Peyer's patch (tissue), 4 donors: ENCODE measurements around the gene SFTPA2. TPM values are rescaled to one million over a fixed set of nuclear protein-coding genes. Genes with fewer than 3 reads are reported as not detected.
"Not testable (repeated sequence)": the region's sequence is repeated elsewhere in the genome, so short reads cannot be mapped to it uniquely, and the experiment has no call there.

ENCODE experiments used
- DNase-seq, 3 donors: peaks; one replicate each; pipeline ENCODE4 v3.0.0-alpha.2; 2017 to 2019
- H3K27ac ChIP-seq, 4 donors: fragments of 200-600 bp; sonication (generic); one replicate each; pipeline ENCODE4 v1.5.1; 2016 to 2019
- H3K27me3 ChIP-seq, 2 donors: fragments of 200-600 bp; sonication (generic); one replicate each; pipeline ENCODE4 v1.5.1; 2019
- H3K36me3 ChIP-seq, 3 donors: fragments of 200-600 bp; sonication (generic); one replicate each; pipeline ENCODE4 v1.5.1; 2016 to 2019
- H3K4me1 ChIP-seq, 4 donors: fragments of 200-600 bp; sonication (generic); one replicate each; pipeline ENCODE4 v1.5.1; 2016 to 2019
- H3K4me3 ChIP-seq, 4 donors: fragments of 200-600 bp; sonication (generic); 1 replicate in 3 of 4; 2 replicates in 1 of 4; pipeline ENCODE4 v1.5.1; 2016 to 2019; ENCODE audit warnings: mild to moderate bottlenecking in 1 of 4
- H3K9me3 ChIP-seq, 4 donors: fragments of 200-600 bp; sonication (generic); one replicate each; pipeline ENCODE4 v1.5.1; 2016 to 2019; ENCODE audit warnings: mild to moderate bottlenecking in 1 of 4
- POLR2A ChIP-seq, 2 donors: fragments of 450-650 bp; IDR thresholded peaks; one replicate each; pipeline ENCODE4 v1.5.1; 2017; ENCODE audit warnings: antibody characterized with exemption in 2 of 2, mild to moderate bottlenecking in 2 of 2, moderate library complexity in 2 of 2
- total RNA-seq, 4 donors: library from RNA; depleted of rRNA; stranded (reverse); fragments of >200 nt; gene quantifications; one replicate each; pipeline ENCODE4 v1.1.0, GENCODE V29; 2016
- TF ChIP-seq, protein P1 (sequence below), 6 experiments: fragments of 450-650 bp in 4 of 6; fragments of 200-600 bp in 2 of 6; sonication (generic) in 1 of 6; IDR thresholded peaks; one replicate each; pipeline ENCODE4 v1.5.1; 2017 to 2019; ENCODE audit warnings: antibody characterized with exemption in 6 of 6, mild to moderate bottlenecking in 3 of 6, moderate library complexity in 1 of 6

SFTPA2 gene
- total RNA-seq, 4 donors from 2014 or later, result not detected

DNA sequence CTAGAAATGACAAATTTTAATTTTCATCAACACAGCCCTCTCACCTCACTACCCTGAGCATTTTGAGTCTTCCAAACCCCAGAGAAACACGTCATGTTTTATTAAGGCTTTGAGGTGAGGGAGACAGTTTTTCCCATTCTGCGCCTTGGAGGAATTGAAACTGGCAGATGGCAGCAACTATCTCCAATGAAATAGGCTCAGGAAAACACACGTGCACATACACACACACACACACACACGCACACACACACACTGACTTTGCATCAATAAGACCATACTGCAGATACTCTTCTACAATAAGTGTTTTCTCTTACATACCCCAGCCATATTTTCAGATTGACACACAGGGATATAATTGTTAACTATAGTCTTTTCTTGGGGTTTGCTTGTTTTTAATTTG, 3.2 kb upstream of the SFTPA2 start:
- H3K4me3 ChIP-seq, result no peak overlapping the region
- H3K27ac ChIP-seq, result no peak overlapping the region
- DNase-seq, result no peak
- no peaks in the 10 kb centered on the region for H3K9me3 ChIP-seq
- H3K27me3 ChIP-seq, result no peaks in the 10 kb centered on the region
- TF ChIP-seq POLR2A (IDR thresholded peaks at IDR 0.05), result no peak
- TF ChIP-seq, protein P1, sequence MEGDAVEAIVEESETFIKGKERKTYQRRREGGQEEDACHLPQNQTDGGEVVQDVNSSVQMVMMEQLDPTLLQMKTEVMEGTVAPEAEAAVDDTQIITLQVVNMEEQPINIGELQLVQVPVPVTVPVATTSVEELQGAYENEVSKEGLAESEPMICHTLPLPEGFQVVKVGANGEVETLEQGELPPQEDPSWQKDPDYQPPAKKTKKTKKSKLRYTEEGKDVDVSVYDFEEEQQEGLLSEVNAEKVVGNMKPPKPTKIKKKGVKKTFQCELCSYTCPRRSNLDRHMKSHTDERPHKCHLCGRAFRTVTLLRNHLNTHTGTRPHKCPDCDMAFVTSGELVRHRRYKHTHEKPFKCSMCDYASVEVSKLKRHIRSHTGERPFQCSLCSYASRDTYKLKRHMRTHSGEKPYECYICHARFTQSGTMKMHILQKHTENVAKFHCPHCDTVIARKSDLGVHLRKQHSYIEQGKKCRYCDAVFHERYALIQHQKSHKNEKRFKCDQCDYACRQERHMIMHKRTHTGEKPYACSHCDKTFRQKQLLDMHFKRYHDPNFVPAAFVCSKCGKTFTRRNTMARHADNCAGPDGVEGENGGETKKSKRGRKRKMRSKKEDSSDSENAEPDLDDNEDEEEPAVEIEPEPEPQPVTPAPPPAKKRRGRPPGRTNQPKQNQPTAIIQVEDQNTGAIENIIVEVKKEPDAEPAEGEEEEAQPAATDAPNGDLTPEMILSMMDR (IDR thresholded peaks at IDR 0.05), result no peak
- no peaks in the 10 kb centered on the region for H3K36me3 ChIP-seq
- no peaks in the 10 kb centered on the region for H3K4me1 ChIP-seq

DNA sequence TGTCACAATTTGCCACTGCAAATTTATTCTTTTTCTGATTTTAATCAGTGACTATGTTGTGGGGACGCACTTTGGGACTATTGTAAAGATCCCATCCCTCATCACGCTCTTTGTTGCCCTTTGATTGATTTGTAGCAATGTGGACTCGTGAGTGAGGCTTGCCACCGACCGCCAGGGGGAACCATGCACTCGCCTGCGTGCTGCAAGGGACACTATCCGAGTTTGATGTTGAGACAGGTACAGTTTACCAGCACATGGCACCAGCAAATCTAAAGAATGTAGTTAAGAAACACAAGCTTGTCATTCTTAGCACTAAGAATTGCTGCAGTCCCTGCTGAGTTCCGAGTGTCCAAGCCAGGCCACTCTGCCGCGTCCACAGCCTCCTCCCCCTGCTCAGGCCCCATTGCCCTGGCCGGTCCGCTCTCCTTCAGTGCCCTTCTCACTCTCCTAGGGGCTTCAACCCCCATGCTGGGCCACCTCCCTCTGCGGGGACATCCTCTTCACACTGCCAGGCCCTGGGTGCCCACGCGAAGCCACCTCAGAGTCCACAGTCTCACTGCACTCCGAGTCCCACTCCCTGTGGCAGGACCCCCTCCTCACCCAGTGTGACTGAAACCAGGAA, 2.0 kb upstream of the SFTPA2 start:
- Histone ChIP-seq H3K4me3 (no peak overlapping the region), H3K4me1 (no peaks in the 10 kb centered on the region), H3K36me3 (no peaks in the 10 kb centered on the region), H3K27me3 (no peaks in the 10 kb centered on the region), H3K9me3 (no peaks in the 10 kb centered on the region), H3K27ac (no peak overlapping the region)
- peak; percentile 21 to 78 (median 74) for DNase-seq
- TF ChIP-seq, protein P1 (IDR thresholded peaks at IDR 0.05), result peak; percentile 18 to 73 (median 64)
- TF ChIP-seq POLR2A (IDR thresholded peaks at IDR 0.05), result no peak

DNA sequence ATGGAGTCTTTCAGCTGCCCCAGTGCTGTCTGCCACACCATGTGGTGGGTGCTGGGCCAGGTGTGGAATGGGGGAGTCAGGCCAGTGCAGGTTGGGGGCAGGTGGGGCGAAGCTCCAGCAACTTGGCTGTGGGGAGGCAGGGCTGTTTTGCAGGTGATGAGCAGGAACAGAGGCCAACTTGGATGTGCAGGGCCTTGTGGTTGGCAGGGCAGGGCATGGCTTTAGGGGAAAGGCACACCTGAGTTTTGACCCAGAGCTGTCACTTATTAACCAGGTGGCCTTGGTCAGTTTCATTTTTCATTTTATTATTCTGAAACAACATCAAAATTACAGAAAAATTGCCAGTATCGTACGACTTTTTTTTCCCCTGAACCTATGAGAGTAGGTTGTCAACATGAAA, 1.1 kb upstream of the SFTPA2 start:
- H3K36me3 ChIP-seq, result no peaks in the 10 kb centered on the region
- TF ChIP-seq, protein P1 (IDR thresholded peaks at IDR 0.05), result no peak
- TF ChIP-seq POLR2A (IDR thresholded peaks at IDR 0.05), result no peak
- H3K27ac ChIP-seq, result no peak overlapping the region
- H3K27me3 ChIP-seq, result no peaks in the 10 kb centered on the region
- DNase-seq, result no peak
- H3K4me1 ChIP-seq, result no peaks in the 10 kb centered on the region
- no peak overlapping the region for H3K4me3 ChIP-seq
- no peaks in the 10 kb centered on the region for H3K9me3 ChIP-seq

DNA sequence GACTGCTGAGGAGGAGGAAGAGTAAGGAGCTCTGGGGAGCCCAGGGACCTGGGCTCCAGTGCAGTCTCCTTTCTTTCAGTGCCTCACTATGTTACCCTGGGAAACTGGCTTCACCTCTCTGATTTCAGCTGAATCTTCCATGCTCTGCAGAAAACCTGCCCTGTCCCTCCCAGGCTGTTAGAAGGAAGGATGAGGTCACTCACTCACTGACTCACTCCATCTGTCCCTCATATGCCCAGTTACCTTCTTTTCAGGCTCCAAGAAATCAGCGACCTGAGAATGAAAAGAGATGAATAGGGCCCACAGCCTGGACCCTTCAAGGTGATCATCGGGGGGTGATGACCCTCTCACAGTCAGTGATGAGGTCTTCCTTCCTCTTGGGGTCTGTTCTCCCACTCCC, 481 bp downstream of the SFTPA2 start:
- H3K27ac ChIP-seq, result no peak overlapping the region
- no peaks in the 10 kb centered on the region for H3K27me3 ChIP-seq
- H3K4me1 ChIP-seq, result no peaks in the 10 kb centered on the region
- H3K9me3 ChIP-seq, result no peaks in the 10 kb centered on the region
- DNase-seq, result no peak
- no peak for TF ChIP-seq POLR2A (IDR thresholded peaks at IDR 0.05)
- TF ChIP-seq, protein P1 (IDR thresholded peaks at IDR 0.05), result no peak
- no peaks in the 10 kb centered on the region for H3K36me3 ChIP-seq
- no peak overlapping the region for H3K4me3 ChIP-seq

DNA sequence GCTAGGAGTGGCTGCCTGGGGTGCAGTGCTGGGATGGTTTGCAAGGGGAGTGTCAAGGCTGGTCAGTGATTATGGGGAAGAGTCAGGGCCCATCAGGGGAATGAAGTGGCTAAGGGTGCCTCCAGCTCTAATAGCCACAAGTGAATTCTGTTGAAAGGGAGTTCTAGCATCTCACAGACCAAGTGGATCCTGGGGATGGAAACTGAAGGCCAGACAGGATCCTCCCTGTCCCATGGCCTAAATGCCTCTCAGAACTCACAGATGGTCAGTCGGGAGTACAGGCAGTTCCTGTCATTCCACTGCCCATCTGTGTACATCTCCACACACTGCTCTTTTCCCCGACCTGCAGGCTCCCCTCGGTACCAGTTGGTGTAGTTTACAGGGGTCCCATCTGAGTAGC, 3.2 kb downstream of the SFTPA2 start:
- H3K36me3 ChIP-seq, H3K27ac ChIP-seq, H3K9me3 ChIP-seq, DNase-seq, H3K27me3 ChIP-seq, H3K4me1 ChIP-seq, H3K4me3 ChIP-seq: not testable (repeated sequence)

DNA sequence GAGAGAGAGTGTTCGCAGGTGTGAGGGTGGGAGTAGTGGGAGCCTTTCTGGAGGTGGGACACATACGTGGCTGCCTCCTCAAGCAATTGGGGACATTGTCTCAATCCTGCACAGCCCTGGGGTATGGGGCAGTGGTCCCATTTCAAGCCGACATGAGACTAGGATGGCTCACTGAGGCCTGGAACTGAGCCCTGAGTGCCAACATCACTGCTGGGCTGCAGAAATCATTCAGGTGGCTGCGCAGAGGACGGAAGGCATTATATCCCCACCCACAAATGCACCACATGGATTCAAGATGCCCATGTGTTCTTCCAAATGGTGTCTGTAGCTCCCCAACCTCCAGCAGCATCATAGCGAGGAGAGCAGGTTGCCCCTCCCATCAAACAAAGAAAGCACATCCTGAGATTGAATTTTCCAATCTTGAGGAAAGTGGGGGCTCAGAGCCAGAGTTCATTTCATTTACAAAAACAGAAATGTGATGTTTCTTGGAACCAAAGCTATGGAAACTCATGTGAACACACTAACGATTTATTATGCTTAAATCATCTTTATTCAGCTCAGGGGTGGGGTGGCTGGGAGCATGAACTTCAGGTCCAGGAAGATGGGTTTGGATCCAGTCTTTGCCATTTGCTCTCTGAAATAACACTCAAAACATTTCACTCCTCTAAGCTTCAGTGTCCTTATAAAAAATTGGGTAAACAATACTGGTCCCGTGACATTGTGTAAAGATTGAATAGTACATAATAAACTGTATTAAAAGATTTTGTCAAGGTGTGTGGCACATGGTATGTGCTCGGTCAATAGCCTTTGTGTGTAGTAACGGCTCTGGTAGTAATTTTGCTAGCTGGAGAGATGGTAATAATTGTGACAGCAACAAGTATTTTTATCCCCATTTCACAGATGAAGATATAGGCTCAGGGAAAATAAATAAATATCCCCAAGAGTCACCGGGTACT, 4.6 kb downstream of the SFTPA2 start:
- H3K27me3 ChIP-seq, result no peaks in the 10 kb centered on the region
- no peaks in the 10 kb centered on the region for H3K9me3 ChIP-seq
- H3K4me1 ChIP-seq, result no peaks in the 10 kb centered on the region
- H3K4me3 ChIP-seq, result no peak overlapping the region
- H3K36me3 ChIP-seq, result no peaks in the 10 kb centered on the region
- DNase-seq, result no peak
- TF ChIP-seq, protein P1 (IDR thresholded peaks at IDR 0.05), result no peak
- no peak for TF ChIP-seq POLR2A (IDR thresholded peaks at IDR 0.05)
- H3K27ac ChIP-seq, result no peak overlapping the region
